A549 treated with CORT108297 at 1 μM for 4 hours (cell line): ENCODE measurements around the gene ZBTB17. TPM values are rescaled to one million over a fixed set of nuclear protein-coding genes. Genes with fewer than 3 reads are reported as not detected.

ENCODE experiments used
- total RNA-seq: library from RNA; stranded (reverse); fragments of 200-300 nt; extraction: Qiagen RNA extraction; gene quantifications from 5 replicates; pipeline ENCODE4 v1.2.3, GENCODE V29; 2022

Gene ZBTB17
- total RNA-seq = 9.4 to 14.5 TPM (median 13.5 TPM) in 5 replicates

DNA sequence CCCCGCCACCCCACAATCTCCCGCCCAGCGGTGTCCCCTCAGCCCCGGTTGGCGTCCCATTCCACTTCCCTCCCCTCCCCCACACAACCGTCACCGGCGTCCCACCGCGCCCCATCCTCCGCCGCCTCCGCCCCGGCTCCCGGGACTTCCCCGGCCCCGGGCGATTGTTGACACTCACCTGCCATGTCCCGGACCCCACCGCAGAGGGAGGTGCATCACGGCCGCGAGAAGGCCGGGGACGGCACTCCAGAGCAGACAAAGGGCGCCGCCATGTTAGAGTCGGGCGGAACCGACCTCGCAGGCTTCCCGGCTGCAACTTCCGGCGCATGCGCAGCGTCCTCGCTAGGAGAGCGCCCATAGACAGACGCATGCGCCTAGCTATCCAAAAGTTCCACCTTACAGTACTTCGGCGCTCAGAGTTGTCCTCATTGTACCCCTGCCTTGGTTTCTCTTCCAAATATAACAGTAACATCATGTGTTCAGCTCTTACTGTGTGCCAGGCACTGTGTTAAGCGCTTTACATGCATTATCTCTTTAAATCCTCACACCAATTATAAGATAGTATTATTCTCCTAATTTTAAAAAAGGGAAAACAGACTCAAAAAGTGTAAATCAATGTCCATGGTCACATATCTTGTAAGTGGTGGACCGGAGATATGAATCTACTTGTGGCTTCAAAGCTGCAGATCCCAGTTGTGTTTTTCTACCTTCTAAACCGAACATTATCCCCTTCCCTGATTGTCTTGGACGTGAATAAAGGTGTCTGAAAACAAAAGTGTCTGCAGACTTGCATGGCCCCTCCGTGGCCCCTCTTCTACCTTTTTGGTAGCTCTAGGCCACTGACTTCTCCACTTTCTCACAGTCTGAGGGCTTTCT is at the start of gene ZBTB17:
ZBTB17 (minus strand) TSS at position 297 of the 876 bp plus-strand sequence. CDS start 27,606 bp downstream, outside the sequence.

DNA sequence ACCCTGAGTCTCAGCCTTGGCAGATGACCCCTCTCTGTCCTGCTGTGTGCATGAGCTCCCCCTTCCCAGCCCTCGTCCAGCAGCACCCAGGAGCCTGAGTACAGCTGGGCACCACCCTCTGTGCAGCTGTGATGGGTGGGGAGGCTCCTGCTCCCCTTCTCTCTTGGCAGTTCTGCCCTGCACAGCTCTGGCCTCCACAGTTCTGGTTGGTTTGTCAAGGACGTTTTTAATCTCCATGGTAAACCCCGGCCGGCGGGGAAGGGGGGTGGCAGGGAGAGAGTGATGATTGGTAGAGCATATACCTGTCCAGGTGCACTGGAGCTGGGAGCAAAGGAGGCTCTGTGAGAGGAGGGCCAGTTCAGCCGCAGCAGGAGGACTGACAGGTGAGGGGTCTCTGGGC is 45.8 kb upstream of the ZBTB17 start, which contains the start of gene CLCNKA:
CLCNKA (plus strand) TSS at position 356 of the 400 bp plus-strand sequence. CDS start 584 bp downstream, outside the sequence.

DNA sequence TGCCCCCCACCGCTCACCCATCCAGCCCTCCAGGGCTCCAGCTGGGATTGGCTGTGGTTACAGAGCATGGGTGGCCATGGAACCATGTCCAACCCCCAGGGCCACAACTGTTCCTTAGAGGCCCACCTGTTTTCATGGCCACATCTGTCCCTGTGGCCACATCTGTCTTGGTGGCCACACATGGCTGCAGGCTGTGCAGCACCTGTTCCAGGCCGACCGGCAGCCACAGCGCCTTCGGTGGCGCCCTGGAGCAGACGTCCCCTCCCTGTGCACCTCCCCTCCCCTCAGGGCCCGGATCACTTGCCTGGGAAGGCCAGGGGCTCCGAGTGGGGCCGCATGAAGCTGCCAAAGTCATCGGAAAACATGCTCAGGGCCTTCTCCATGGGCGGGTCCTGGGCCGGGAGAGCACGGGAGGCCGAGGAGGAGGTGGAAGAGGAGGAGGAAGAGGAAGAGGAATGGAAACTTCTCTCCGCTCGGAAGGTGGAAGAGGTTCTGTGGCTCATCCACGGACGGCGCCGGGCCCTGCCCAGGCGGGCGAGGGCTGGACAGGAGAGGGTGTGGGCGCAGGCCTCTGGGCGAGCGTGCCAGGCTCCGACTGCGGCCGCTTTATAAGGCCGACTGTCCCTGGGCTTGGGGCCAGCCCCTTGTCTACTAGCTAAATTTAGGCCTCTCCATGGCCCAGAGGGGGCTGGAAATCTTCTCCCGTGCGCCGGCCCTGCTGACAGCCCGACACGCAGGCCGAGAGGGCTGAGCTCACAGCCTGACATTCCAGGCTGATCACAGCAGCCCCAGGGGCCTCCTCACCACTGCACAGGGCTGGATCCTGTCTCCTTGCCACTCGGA is 41.8 kb upstream of the ZBTB17 start, which contains the start of gene HSPB7:
HSPB7 (minus strand) TSS at position 583 of the 843 bp plus-strand sequence; CDS start at position 503, 80 bp downstream.

Other genes with a start within 250 kb of the ZBTB17 start
- gene SLC25A34, start 239.8 kb downstream of the ZBTB17 start, total RNA-seq = 0.15 to 0.35 TPM (median 0.31 TPM) in 5 replicates
- not detected in 5 replicates for gene TMEM82, start 233.6 kb downstream of the ZBTB17 start, total RNA-seq
- 19.7 to 33.3 TPM (median 27.3 TPM) in 5 replicates for gene FBLIM1, start 217.3 kb downstream of the ZBTB17 start, total RNA-seq
- gene UQCRHL, start 168.5 kb downstream of the ZBTB17 start, total RNA-seq = 6.5 to 8.6 TPM (median 7.0 TPM) in 5 replicates
- gene SPEN, start 128.4 kb downstream of the ZBTB17 start, total RNA-seq = 37.1 to 43.0 TPM (median 40.2 TPM) in 5 replicates
- 0.02 TPM in 1 of 5 replicates, not detected in the others for gene SRARP, start 28.1 kb upstream of the ZBTB17 start, total RNA-seq
- gene HSPB7, start 41.9 kb upstream of the ZBTB17 start, total RNA-seq = 0.07 TPM in 1 of 5 replicates, not detected in the others
- 0.06 to 0.09 TPM in 2 of 5 replicates, not detected in the others for gene CLCNKA, start 45.9 kb upstream of the ZBTB17 start, total RNA-seq
- gene CLCNKB, start 67.7 kb upstream of the ZBTB17 start, total RNA-seq = 0.06 to 0.09 TPM (median 0.08 TPM) in 4 of 5 replicates, not detected in the other
- gene FAM131C, start 97.5 kb upstream of the ZBTB17 start, total RNA-seq = 11.2 to 18.8 TPM (median 17.9 TPM) in 5 replicates
- gene EPHA2, start 180.0 kb upstream of the ZBTB17 start, total RNA-seq = 101 to 153 TPM (median 134 TPM) in 5 replicates
- 5.5 to 7.0 TPM (median 6.3 TPM) in 5 replicates for gene ARHGEF19, start 236.6 kb upstream of the ZBTB17 start, total RNA-seq